ENCODE results near the gene CHID1. TPM values are rescaled to one million over a fixed set of nuclear protein-coding genes. Genes with fewer than 3 reads are reported as not detected.

CHID1 gene
- total and polyA plus RNA-seq, 9 of the 15 experiments (the other 6 are each of a cell fraction or from before 2014, with no cell fraction given): 15.1 to 108 (median 39.8) TPM

- CTCF ChIA-PET (ENCODE audit: low intra/inter-chr PET ratio): no interaction called here
- WGBS (ENCODE audit: insufficient coverage, low coverage, missing lambda C conversion rate): 80% methylated on average over 5 of the region's 6 CpGs
- H3K4me1 ChIP-seq (replicated peaks in 1 of 2; ENCODE audit: control insufficient read depth in 2 of 2, insufficient read depth in 2 of 2, low read length in 2 of 2): peaks cover 10 to 20% of the 10 kb centered on the region in 2 experiments
- no peak overlapping the region for H3K4me3 ChIP-seq
- no peak overlapping the region for H3K9ac ChIP-seq (ENCODE audit: insufficient read depth in 1 of 2, low read depth in 2 of 2, low read length in 2 of 2)
- H3K79me2 ChIP-seq (ENCODE audit: control insufficient read depth, insufficient read depth, low read length): peaks cover 54% of the 10 kb centered on the region
- 0 out of 2 replicates have a peak, but pooled peaks cover 2% of the 10 kb centered on the region for H4K20me1 ChIP-seq (replicated peaks; ENCODE audit: control insufficient read depth, insufficient read depth, low read length)
- no peak for TF ChIP-seq NFXL1 (CRISPR knock-in tag; IDR thresholded peaks at IDR 0.05)
- TF ChIP-seq ZNF764 (CRISPR knock-in tag; IDR thresholded peaks at IDR 0.05; ENCODE audit: low read depth): no peak
- no peaks in the 10 kb centered on the region for H3K9me1 ChIP-seq (ENCODE audit: control insufficient read depth, insufficient read depth, low read length)
- H3K27me3 ChIP-seq (ENCODE audit: control insufficient read depth in 2 of 2, insufficient read depth in 2 of 2, low read length in 2 of 2): no peaks in the 10 kb centered on the region
- no peaks in the 10 kb centered on the region for H3K9me3 ChIP-seq (replicated peaks; ENCODE audit: control insufficient read depth, insufficient read depth, low read depth, low read length)
- no TSS peak for BruUV-seq (replicated peaks)
- in situ Hi-C loops (cut with MboI): no loop called here
- H3K27ac ChIP-seq (ENCODE audit: extremely low read depth, low read depth, low read length): no peak overlapping the region
- DNase-seq (ENCODE audit: extremely low read depth in 1 of 4, low spot score in 3 of 4): no peak
- ATAC-seq: no peak
- no peak overlapping the region for H2AFZ ChIP-seq (ENCODE audit: low read depth, low read length)
- POLR2A ChIA-PET: interaction anchor here (1.3 kb wide), 1 partner anchor 11 kb away, joined by 4 read pairs; no protein-coding TSS in a partner anchor
- FAIRE-seq: no peak
- intact Hi-C loops (cut with micrococcal nuclease): no loop called here
- H3K36me3 ChIP-seq (ENCODE audit: control insufficient read depth, insufficient read depth, low read length): no peaks in the 10 kb centered on the region
- H3K4me2 ChIP-seq (ENCODE audit: insufficient read depth, low read length): no peak overlapping the region
Measured at GRCh38 chr11:934527-934926, 23.9 kb upstream of the CHID1 start.

GRCh38 chr11:933936-934335, 23.3 kb upstream of the CHID1 start:
- FAIRE-seq (no peak), ATAC-seq (no peak), DNase-seq (ENCODE audit: extremely low read depth in 1 of 4, low spot score in 3 of 4) (no peak)
- no peak overlapping the region for H2AFZ ChIP-seq (ENCODE audit: low read depth, low read length)
- H3K9me3 ChIP-seq (replicated peaks; ENCODE audit: control insufficient read depth, insufficient read depth, low read depth, low read length): no peaks in the 10 kb centered on the region
- TF ChIP-seq ZKSCAN3 (CRISPR knock-in tag; IDR thresholded peaks at IDR 0.05) (no peak), SLC30A9 (CRISPR knock-in tag; IDR thresholded peaks at IDR 0.05) (no peak), MCM5 (IDR thresholded peaks at IDR 0.05; ENCODE audit: low read depth) (no peak), TARDBP (IDR thresholded peaks at IDR 0.05) (no peak)
- H3K4me1 ChIP-seq (replicated peaks in 1 of 2; ENCODE audit: control insufficient read depth in 2 of 2, insufficient read depth in 2 of 2, low read length in 2 of 2): peaks cover 10 to 20% of the 10 kb centered on the region in 2 experiments
- in situ Hi-C loops (cut with MboI): no loop called here
- no peak overlapping the region for H3K4me3 ChIP-seq
- no peaks in the 10 kb centered on the region for H3K27me3 ChIP-seq (ENCODE audit: control insufficient read depth in 2 of 2, insufficient read depth in 2 of 2, low read length in 2 of 2)
- no peak overlapping the region for H3K27ac ChIP-seq (ENCODE audit: extremely low read depth, low read depth, low read length)
- BruUV-seq (replicated peaks): no TSS peak
- no peak overlapping the region for H3K4me2 ChIP-seq (ENCODE audit: insufficient read depth, low read length)
- peaks cover 54% of the 10 kb centered on the region for H3K79me2 ChIP-seq (ENCODE audit: control insufficient read depth, insufficient read depth, low read length)
- 0 out of 3 replicates have a peak, but pooled peaks cover under 1% of the 10 kb centered on the region for H3K36me3 ChIP-seq (ENCODE audit: control insufficient read depth, insufficient read depth, low read length)
- 86% methylated on average over 7 of the region's 7 CpGs for WGBS (ENCODE audit: insufficient coverage, low coverage, missing lambda C conversion rate)
- no peaks in the 10 kb centered on the region for H3K9me1 ChIP-seq (ENCODE audit: control insufficient read depth, insufficient read depth, low read length)
- POLR2A ChIA-PET: interaction anchor here (1.0 to 1.3 kb wide), 2 partner anchors 12 to 21 kb away, joined by 3 to 4 read pairs; no protein-coding TSS in a partner anchor
- CTCF ChIA-PET (ENCODE audit: low intra/inter-chr PET ratio): no interaction called here
- 0 out of 4 replicates have a peak overlapping the region, but pooled peaks of 1 of the 2 experiments have one; percentile 4 for H3K9ac ChIP-seq (ENCODE audit: insufficient read depth in 1 of 2, low read depth in 2 of 2, low read length in 2 of 2)
- intact Hi-C loops (cut with micrococcal nuclease): no loop called here
- H4K20me1 ChIP-seq (replicated peaks; ENCODE audit: control insufficient read depth, insufficient read depth, low read length): 0 out of 2 replicates have a peak, but pooled peaks cover 2% of the 10 kb centered on the region
